Activated naive CD4-positive, alpha-beta T cell treated with anti-CD3 and anti-CD28 coated beads, Interleukin-2, amount 50 U/mL, for 24 hours (primary cell): ENCODE results near the gene STARD3.

Experiments
- H3K27ac Mint-ChIP-seq: one replicate; pipeline ENCODE4 v1.8.0; 2021; ENCODE audit warnings: mild to moderate bottlenecking, mixed read lengths
- H3K27me3 Mint-ChIP-seq: one replicate; pipeline ENCODE4 v1.8.0; 2021; ENCODE audit warnings: mixed read lengths
- H3K36me3 Mint-ChIP-seq: one replicate; pipeline ENCODE4 v1.8.0; 2021; ENCODE audit warnings: mixed read lengths
- H3K4me1 Mint-ChIP-seq: one replicate; pipeline ENCODE4 v1.8.0; 2021; ENCODE audit warnings: mixed read lengths
- H3K4me3 Mint-ChIP-seq: one replicate; pipeline ENCODE4 v1.8.0; 2021; ENCODE audit warnings: mild to moderate bottlenecking, mixed read lengths
- H3K9me3 Mint-ChIP-seq: one replicate; pipeline ENCODE4 v1.8.0; 2021; ENCODE audit warnings: mixed read lengths

The STARD3 gene

DNA sequence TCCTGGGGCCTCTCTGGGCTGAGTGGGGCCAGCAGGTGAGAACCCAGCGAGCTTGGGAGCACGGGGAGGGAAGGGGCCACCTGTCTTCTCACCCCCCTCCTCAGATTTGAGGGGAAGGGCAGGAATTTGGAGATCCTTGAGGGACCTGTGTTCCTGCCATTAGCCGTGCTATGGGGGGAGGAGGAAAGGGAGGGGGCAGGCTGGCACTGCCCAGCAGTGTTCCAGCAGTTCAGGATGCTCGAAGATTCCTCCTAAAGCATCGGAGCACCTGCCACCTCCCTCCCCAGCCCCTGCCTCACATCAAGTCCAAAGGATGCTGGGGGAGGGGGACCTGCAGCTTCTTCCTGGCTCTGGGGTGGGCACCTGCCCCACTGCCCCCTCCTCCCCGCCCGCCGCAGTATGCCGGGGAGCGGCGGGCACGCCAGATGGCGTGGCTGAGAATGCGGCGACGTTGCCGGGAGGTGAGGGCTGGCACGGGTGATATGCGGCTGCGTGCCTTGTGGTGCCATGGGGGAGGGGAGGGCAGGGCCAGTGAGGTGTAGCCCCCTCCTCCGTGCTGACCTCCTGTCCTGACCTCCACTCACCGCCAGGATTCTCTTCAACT lies 24.6 kb upstream of the STARD3 start:
- Mint-ChIP-seq H3K4me1 (no peaks in the 10 kb centered on the region), H3K9me3 (no peaks in the 10 kb centered on the region), H3K27ac (no peak overlapping the region), H3K27me3 (peaks cover 19% of the 10 kb centered on the region), H3K36me3 (no peaks in the 10 kb centered on the region), H3K4me3 (no peak overlapping the region)

DNA sequence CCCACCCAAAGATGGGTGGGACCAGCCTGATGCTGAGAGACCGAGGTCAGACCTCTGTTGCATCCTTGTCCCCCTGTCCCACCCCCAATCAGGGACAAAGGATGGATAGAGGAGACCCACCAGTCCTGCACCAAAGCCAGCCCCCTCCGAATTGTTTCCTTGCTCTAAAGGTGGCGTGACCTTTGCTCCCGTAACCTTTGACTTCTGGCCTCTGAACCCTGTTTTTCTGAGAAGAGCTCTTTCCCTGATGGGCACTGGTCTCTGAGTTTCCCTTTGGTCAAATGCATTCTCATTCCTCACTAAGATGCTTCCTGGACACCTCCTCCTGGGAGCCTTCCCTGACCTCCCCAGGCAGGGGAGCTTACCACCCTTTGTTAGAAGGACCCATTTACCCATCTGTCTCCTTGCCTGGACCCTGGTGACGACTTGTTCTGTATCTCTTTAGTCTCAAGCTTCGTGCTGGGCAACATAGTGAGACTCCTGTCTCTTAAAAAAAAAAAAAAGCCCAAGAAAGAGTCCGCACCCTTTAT lies 23.9 kb upstream of the STARD3 start:
- Mint-ChIP-seq H3K4me3 (no peak overlapping the region), H3K27ac (no peak overlapping the region), H3K4me1 (no peaks in the 10 kb centered on the region), H3K36me3 (no peaks in the 10 kb centered on the region), H3K9me3 (no peaks in the 10 kb centered on the region), H3K27me3 (peaks cover 19% of the 10 kb centered on the region)

DNA sequence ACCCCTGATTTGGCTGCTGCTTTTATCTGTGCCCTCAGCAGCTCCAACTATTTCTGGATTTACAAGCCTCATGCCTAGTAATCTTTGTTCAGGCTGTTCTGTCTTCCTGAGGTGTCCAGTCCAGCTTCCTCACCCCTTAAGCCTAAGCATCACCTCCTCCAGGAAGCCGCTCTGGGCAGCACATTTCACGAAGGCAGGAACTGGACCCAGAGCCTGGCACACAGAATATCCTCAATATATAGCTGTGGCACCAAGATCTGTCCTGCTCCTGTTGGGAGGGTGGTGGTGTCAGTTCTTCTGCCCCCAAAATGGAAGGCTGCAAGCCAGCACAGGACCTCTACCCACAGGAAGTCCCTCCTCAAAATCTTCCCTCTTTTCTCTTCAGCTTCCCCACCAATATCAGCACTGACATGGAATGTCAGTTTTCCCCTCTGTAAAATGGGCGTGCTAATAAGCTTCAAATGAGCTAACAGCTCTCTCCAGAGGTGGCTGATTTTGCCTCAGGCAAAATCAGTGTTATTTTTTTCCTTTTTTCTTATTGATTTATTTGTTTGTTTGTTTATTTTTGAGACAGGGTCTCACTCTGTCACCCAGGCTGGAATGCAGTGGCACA lies 22.3 kb upstream of the STARD3 start:
- peaks cover 10% of the 10 kb centered on the region for H3K27me3 Mint-ChIP-seq
- H3K9me3 Mint-ChIP-seq = no peaks in the 10 kb centered on the region
- no peaks in the 10 kb centered on the region for H3K36me3 Mint-ChIP-seq
- H3K4me3 Mint-ChIP-seq = no peak overlapping the region
- H3K4me1 Mint-ChIP-seq = no peaks in the 10 kb centered on the region
- no peak overlapping the region for H3K27ac Mint-ChIP-seq

DNA sequence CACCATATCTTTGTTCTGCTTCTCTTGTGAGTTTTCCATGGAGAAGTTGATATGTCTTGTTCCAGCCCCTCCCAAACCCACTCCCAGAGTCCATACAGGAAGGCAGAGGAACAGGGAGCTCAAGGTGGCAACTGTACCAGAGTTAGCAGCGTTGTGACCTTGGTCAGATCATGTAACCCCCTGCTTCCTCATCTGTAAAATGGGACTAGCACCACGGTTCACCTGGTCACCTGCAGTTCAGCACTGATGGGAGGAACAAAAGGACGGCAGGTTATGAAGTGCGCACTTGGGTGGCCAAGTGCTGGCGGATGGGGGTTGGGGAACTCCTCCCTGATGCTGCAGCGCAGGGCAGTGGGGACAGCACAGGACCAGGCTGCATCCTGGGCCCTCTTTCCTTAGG lies 21.5 kb upstream of the STARD3 start:
- Mint-ChIP-seq H3K4me3 (no peak overlapping the region), H3K27me3 (peaks cover 9% of the 10 kb centered on the region), H3K4me1 (no peaks in the 10 kb centered on the region), H3K36me3 (no peaks in the 10 kb centered on the region), H3K27ac (no peak overlapping the region), H3K9me3 (no peaks in the 10 kb centered on the region)

DNA sequence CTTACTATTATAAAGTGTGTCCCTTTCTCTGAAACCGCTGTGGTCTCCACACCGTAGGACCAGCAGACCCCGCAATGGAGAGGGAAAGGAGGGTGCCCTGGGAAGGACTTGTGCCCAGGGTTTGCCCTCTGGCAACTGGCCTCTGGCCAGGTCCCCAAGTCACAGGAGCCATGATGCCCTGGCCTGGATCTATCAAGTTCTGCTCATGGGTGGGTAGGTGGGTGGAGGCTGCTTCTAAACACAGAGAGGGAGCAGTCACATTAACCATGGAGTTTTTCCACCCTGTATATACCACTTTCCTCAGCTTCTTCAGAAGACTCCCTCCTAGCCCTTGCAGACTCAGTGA lies 19.9 kb upstream of the STARD3 start:
- Mint-ChIP-seq H3K9me3 (no peaks in the 10 kb centered on the region), H3K4me1 (peaks cover 4% of the 10 kb centered on the region), H3K27ac (no peak overlapping the region), H3K27me3 (peaks cover 5% of the 10 kb centered on the region), H3K36me3 (no peaks in the 10 kb centered on the region), H3K4me3 (peak overlapping the region; percentile 66)

DNA sequence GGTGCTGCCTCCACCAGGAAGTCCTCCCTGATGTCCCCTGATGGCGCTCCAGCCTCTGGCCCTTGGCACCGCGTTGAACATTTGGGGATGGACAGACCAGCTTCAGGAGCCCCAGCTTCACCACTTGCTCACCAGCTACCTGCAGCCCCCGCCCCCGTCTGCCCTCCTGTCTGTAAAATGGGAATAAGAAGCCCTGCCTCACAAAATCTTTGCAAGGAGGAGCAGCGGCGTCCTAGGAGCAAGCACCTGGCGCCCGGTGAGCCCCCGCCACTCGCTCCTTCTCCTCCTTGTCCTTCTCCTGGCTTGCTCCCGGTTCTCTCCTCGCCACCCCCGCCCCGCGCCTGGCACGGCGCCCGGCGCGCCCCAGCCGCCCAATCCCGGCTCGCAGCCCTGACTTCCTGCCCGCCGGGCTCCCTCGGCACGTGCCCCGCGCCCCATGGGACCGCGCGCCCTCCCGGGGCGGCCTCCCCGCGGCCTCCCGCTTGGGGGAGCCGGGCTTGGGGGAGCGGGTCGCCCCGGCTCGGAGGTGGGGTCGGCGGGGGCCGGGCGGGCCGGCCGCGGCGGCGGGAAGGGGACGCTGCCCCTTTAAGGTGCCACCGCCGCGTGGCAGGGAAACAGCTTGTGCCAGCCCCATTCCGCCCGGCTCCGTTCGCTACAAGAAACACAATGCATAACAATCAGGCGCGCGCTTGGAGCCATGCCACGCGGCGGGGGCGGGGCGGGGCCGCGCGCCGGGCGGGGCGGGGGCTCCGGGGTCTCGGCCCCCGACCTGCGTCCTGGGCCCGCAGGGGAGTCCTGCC lies 19.3 kb upstream of the STARD3 start:
- Mint-ChIP-seq H3K27me3 (peaks cover 5% of the 10 kb centered on the region), H3K9me3 (no peaks in the 10 kb centered on the region), H3K4me1 (peaks cover 9% of the 10 kb centered on the region), H3K36me3 (no peaks in the 10 kb centered on the region), H3K27ac (no peak overlapping the region), H3K4me3 (peak overlapping the region; percentile 82)

DNA sequence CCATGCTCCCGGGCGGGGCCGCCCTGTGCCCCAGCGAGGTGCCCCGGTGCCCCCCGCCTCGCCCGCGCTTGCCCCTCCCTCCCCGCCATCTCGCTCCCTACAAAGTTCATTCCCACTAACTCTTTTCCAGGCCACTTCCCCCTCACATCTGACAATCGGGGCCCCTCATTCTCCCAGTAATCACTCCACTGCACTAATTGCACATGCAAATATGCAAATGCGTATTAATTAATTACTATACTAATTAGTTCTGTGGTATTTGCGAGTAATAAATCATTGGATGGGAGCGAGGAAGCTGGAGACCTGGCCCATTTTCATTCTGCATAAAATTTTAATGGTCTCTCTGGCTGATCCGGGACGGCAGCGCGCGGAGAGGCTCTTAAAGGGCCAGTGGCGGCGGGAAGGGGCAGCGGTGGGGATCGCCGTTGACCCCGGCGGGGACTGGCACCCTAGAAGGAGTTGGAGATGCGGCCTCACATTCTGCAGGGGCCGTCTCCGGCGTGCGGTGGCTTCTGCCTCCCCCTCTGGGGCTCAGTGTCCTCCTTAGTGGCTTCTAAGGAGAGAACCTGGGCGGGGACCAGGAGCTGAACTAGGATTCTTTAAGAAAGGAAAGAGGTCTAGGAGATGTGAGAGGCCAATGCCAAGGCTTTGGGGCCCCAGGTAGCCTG lies 18.6 kb upstream of the STARD3 start:
- H3K27ac Mint-ChIP-seq = peak overlapping the region; percentile 84

DNA sequence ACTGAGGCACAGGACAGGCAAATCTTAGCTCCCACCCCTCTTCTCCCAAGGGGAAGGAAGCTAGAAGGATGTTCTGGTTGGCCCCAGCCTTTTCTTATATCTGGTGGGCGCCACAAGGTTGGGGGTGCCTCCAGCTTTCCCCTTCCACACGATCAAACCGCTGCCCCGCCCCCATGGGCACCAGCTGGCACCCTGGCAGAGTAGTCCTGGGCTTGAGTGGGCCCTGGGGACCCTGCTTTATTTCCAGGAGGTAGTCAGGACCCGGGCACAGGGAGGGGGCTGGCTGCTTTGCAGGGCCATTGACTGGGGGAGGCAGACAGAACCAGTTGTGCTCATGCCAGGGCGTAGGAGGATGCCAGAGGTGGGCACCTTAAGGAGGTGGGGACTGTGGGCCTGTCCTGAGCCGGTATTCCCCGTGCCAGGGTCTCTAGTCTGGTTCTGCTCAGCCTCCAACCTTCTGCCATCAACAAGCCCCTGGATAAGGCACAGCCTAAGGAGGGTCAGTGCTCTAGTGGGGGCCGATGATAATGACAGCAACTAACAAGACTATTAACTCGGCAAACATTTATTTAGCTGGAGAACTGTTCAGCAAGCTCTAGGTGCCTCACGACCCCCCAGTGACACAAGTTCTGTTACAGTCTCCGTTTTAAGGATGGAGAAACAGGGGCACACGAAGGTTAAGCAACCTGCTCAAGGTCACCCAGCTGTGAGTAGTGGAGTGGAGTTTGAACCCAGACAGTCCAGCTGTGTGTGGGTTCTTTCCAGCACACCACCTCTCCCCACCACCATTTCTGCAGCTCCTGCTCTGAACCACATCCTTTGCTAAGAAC lies 17.8 kb upstream of the STARD3 start:
- H3K4me1 Mint-ChIP-seq = peaks cover 17% of the 10 kb centered on the region
- H3K4me3 Mint-ChIP-seq = no peak overlapping the region
- H3K27me3 Mint-ChIP-seq = no peaks in the 10 kb centered on the region
- peak overlapping the region; percentile 0 for H3K27ac Mint-ChIP-seq
- no peaks in the 10 kb centered on the region for H3K9me3 Mint-ChIP-seq
- H3K36me3 Mint-ChIP-seq = no peaks in the 10 kb centered on the region

More for the DNA sequence above, 18.6 kb upstream of the STARD3 start:
- Mint-ChIP-seq H3K9me3 (no peaks in the 10 kb centered on the region), H3K4me3 (peak overlapping the region; percentile 82), H3K27me3 (no peaks in the 10 kb centered on the region), H3K4me1 (peaks cover 11% of the 10 kb centered on the region), H3K36me3 (no peaks in the 10 kb centered on the region)

DNA sequence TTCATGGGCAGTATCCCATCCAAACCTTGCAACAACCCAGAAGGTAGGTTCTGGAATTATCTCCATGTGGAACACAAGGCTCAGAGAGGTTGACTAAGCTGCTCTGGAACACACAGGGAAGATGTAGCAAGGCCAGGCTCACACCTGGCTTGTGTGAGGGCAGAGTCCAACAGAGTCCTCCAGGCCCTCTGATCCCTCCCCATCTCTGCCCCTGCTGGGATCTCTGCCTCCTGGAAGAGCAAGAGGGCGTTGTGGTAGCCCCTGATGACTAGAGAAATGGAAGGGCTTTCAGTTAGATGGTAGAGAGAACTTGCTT lies 17.2 kb upstream of the STARD3 start:
- Mint-ChIP-seq H3K36me3 (no peaks in the 10 kb centered on the region), H3K27ac (peak overlapping the region; percentile 0), H3K4me3 (no peak overlapping the region), H3K27me3 (peaks cover 1% of the 10 kb centered on the region), H3K9me3 (no peaks in the 10 kb centered on the region), H3K4me1 (peaks cover 17% of the 10 kb centered on the region)

DNA sequence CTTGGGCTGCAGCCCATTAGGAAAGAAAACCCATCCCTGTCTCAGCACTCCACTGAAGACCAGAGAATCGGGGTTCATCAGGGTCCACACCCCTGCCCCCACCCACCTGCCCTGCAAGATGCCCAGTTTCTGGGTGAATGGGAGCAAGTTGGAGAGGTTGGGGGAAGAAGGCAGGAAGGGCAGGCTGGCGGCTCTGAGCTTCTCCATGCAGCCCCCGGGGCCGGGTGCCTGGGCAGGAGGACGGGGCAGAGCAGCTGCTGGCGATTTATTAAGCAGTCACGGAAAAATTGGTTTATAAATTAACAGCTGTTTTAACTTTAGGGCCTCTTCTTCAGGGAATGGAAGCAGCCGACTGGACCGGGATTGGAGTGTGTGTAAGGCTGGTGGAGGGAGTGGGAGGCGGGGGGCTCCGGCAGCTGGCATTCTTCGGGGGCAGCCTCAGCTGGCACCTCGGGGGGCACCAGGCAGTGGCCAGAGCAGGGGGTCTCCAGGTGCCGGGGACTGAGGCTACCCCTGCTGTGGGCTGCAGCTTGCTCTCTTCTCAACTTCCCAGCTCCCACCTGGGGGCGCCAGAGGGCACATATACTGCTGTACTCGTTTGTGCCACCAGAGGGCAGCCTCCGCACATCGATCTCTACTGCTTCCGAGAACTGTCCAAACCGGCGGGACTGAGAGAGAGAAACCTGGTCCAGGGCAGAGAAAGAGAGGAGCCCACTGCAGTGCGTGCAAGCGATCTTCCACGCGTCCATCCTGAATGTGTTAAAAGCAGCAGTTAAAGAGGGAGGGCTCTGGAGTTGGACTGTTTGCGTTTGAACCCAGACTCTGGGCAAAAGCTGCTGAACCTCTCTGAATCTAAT lies 15.2 kb upstream of the STARD3 start:
- H3K9me3 Mint-ChIP-seq = no peaks in the 10 kb centered on the region
- H3K27me3 Mint-ChIP-seq = peaks cover 9% of the 10 kb centered on the region
- H3K4me1 Mint-ChIP-seq = peaks cover 22% of the 10 kb centered on the region
- peak overlapping the region; percentile 66 for H3K27ac Mint-ChIP-seq
- H3K36me3 Mint-ChIP-seq = no peaks in the 10 kb centered on the region
- H3K4me3 Mint-ChIP-seq = peak overlapping the region; percentile 51

DNA sequence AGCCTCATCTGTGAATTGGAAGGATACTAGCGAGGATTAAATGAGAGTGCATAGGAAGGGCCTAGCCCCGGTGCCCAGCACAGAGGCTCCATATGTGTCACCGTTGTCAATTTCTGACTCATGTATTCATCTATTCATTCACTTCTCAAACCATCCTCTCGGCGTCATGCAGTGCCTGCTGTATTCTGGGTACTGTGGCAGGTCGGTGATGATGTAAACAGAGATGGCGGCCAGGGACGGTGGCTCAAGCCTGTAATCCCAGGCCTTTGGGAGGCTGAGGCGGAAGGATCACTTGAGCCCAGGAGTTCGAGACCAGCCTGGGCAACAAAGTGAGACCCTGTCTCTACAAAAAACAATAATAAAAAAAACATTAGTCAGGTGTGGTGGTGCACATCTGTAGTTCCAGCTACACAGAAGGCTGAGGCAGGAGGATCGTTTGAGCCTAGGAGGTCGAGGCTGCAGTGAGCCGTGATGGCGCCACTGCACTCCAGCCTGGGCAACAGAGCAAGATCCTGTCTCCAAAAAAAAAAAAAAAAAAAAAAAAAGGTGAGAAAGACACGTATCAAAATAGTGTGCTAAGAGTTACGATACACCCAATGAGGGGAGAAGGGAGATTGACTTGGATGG lies 14.5 kb upstream of the STARD3 start:
- Mint-ChIP-seq H3K4me1 (peaks cover 22% of the 10 kb centered on the region), H3K36me3 (no peaks in the 10 kb centered on the region), H3K9me3 (no peaks in the 10 kb centered on the region), H3K27ac (peak overlapping the region; percentile 66), H3K27me3 (peaks cover 11% of the 10 kb centered on the region), H3K4me3 (peak overlapping the region; percentile 51)

DNA sequence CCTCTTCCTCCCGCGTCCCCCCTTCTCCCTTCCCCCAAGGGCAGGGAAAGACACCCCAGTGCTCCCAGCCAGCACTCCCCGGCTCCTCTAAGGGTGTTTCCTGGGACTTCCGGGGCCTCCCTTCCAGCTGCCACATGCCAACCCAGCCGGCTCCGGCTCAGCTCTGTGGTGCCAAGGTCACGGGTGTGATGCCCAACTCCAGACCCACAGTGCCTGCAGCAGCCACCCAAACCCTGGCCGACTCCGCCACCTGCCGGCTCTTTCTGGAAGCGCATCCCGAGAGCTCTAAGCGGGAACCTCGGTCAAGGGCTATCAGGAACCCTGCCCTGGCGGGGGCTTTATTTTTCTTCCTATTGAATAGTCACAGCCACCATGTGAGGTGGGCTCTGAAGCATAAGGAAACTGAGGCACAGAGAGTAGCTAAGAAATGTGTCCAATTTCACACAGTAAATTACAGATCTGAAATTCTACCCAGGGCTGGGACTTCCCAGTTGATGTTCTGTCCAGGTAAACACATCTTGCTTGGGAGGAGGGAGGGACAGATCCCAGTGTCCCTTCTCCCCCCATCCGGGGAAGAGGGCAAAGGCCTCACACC lies 13.5 kb upstream of the STARD3 start:
- Mint-ChIP-seq H3K27ac (no peak overlapping the region), H3K4me3 (no peak overlapping the region), H3K9me3 (no peaks in the 10 kb centered on the region)

DNA sequence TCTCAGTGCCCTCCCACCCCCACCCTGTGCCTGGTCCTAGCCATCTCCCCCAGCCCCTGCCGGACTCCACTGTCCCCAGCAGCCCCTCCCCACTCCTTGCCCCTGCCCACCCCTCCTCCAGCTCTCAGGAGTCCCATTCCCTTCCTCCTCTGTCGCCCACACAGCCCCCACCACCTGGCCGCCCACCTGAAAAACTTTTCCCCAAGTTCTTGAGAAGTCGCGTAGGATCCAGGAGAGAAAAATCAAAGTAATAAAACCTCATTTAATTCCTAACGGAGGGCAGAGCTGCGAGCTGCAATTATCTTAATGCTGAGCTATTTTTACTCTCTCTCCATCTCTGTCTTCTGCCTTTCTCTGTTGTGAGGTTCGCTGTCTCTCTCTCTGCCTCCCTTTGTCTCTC lies 12.6 kb upstream of the STARD3 start:
- H3K36me3 Mint-ChIP-seq = no peaks in the 10 kb centered on the region
- H3K9me3 Mint-ChIP-seq = no peaks in the 10 kb centered on the region
- peak overlapping the region; percentile 26 for H3K27ac Mint-ChIP-seq
- no peak overlapping the region for H3K4me3 Mint-ChIP-seq
- H3K27me3 Mint-ChIP-seq = peaks cover 18% of the 10 kb centered on the region
- peaks cover 22% of the 10 kb centered on the region for H3K4me1 Mint-ChIP-seq

More for the DNA sequence above, 13.5 kb upstream of the STARD3 start:
- Mint-ChIP-seq H3K4me1 (peaks cover 22% of the 10 kb centered on the region), H3K36me3 (no peaks in the 10 kb centered on the region), H3K27me3 (peaks cover 15% of the 10 kb centered on the region)
